Measurements from ENCODE around the gene PPP6R3.

Gene PPP6R3

DNA sequence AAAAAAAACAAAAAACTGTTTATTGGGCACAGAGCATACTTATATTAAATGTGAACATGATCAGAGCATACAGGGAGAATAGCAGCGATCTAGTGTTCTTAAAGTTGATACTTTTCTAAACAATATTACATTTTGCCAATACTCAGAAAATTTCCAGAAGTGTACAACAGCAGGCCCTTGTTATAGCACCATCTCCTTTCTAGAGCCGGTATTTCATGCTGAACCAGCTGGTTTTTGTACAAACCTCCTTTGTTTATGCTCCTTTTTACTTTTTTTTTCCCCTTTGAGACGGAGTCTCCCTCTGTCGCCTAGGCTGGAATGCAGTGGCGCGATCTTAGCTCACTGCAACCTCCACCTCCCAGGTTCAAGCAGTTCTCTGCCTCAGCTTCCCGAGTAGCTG, 90.7 kb downstream of the PPP6R3 start:
- H3K27me3 ChIP-seq (ENCODE audit: insufficient read depth, low read length), result no peaks in the 10 kb centered on the region
- H3K9me2 ChIP-seq (ENCODE audit: low read depth, low read length), result no peaks in the 10 kb centered on the region
- no peak overlapping the region for H3K9ac ChIP-seq (ENCODE audit: low read length)
- H3K4me3 ChIP-seq (ENCODE audit: low read depth, low read length, poor library complexity, severe bottlenecking), result no peak overlapping the region
- H3F3A ChIP-seq (ENCODE audit: insufficient read depth, low read length), result no peaks in the 10 kb centered on the region
- H3K36me3 ChIP-seq (ENCODE audit: insufficient read depth, low read length), result peaks cover 92% of the 10 kb centered on the region
- no peaks in the 10 kb centered on the region for H4K20me1 ChIP-seq (ENCODE audit: insufficient read depth, low read length)
- H3K9me3 ChIP-seq (ENCODE audit: low read length), result no peaks in the 10 kb centered on the region
- no peak overlapping the region for H3K27ac ChIP-seq (ENCODE audit: low read depth, low read length, poor library complexity, severe bottlenecking)
- TF ChIP-seq EZH2 (IDR thresholded peaks at IDR 0.05; ENCODE audit: borderline replicate concordance, low read length) (no peak), CTCF (IDR thresholded peaks at IDR 0.05; ENCODE audit: low read length) (no peak)
- H3K79me2 ChIP-seq (ENCODE audit: insufficient read depth, low read length), result no peaks in the 10 kb centered on the region
- H2AFZ ChIP-seq (ENCODE audit: low read length), result no peak overlapping the region
- H3K4me1 ChIP-seq (ENCODE audit: insufficient read depth, low read length, severe bottlenecking), result no peaks in the 10 kb centered on the region
- H3K4me2 ChIP-seq (ENCODE audit: low read length), result no peak overlapping the region

- no peaks in the 10 kb centered on the region for H3F3A ChIP-seq (ENCODE audit: insufficient read depth, low read length)
- H3K9me2 ChIP-seq (ENCODE audit: low read depth, low read length), result no peaks in the 10 kb centered on the region
- H3K4me2 ChIP-seq (ENCODE audit: low read length), result no peak overlapping the region
- H3K27ac ChIP-seq (ENCODE audit: low read depth, low read length, poor library complexity, severe bottlenecking), result no peak overlapping the region
- H3K36me3 ChIP-seq (ENCODE audit: insufficient read depth, low read length), result peaks cover 92% of the 10 kb centered on the region
- TF ChIP-seq EZH2 (IDR thresholded peaks at IDR 0.05; ENCODE audit: borderline replicate concordance, low read length), result no peak
- TF ChIP-seq CTCF (IDR thresholded peaks at IDR 0.05; ENCODE audit: low read length), result no peak
- no peaks in the 10 kb centered on the region for H3K9me3 ChIP-seq (ENCODE audit: low read length)
- no peaks in the 10 kb centered on the region for H3K27me3 ChIP-seq (ENCODE audit: insufficient read depth, low read length)
- H3K4me1 ChIP-seq (ENCODE audit: insufficient read depth, low read length, severe bottlenecking), result no peaks in the 10 kb centered on the region
- no peaks in the 10 kb centered on the region for H3K79me2 ChIP-seq (ENCODE audit: insufficient read depth, low read length)
- no peaks in the 10 kb centered on the region for H4K20me1 ChIP-seq (ENCODE audit: insufficient read depth, low read length)
- no peak overlapping the region for H2AFZ ChIP-seq (ENCODE audit: low read length)
- H3K4me3 ChIP-seq (ENCODE audit: low read depth, low read length, poor library complexity, severe bottlenecking), result no peak overlapping the region
- H3K9ac ChIP-seq (ENCODE audit: low read length), result no peak overlapping the region
Observed at GRCh38 chr11:68551777-68552176, 91.2 kb downstream of the PPP6R3 start.

DNA sequence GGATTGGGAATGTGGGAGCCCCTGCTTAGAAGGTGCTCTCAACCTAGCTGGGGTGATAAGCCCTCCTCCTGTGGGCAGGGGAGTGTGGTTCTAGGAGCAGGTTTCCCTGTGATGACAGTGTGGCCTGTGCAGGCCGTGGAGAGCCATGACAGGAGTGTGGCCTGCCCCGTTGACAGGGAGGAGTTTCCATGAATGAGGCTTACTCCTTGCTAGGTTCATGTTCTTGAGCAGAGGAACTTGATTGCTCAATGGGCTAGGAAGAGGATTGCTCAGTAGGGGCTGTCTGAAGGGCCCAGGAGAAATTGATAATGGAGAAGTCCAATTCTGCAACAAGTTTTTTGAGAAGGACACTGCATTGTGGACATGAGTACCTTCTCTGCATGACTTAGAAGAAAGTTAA, 92.0 kb downstream of the PPP6R3 start:
- H3K9me3 ChIP-seq (ENCODE audit: low read length), result no peaks in the 10 kb centered on the region
- H3K27me3 ChIP-seq (ENCODE audit: insufficient read depth, low read length), result no peaks in the 10 kb centered on the region
- no peak overlapping the region for H3K9ac ChIP-seq (ENCODE audit: low read length)
- no peak overlapping the region for H2AFZ ChIP-seq (ENCODE audit: low read length)
- no peaks in the 10 kb centered on the region for H3K4me1 ChIP-seq (ENCODE audit: insufficient read depth, low read length, severe bottlenecking)
- TF ChIP-seq EZH2 (IDR thresholded peaks at IDR 0.05; ENCODE audit: borderline replicate concordance, low read length) (no peak), CTCF (IDR thresholded peaks at IDR 0.05; ENCODE audit: low read length) (no peak)
- peaks cover 92% of the 10 kb centered on the region for H3K36me3 ChIP-seq (ENCODE audit: insufficient read depth, low read length)
- H4K20me1 ChIP-seq (ENCODE audit: insufficient read depth, low read length), result no peaks in the 10 kb centered on the region
- H3K4me2 ChIP-seq (ENCODE audit: low read length), result no peak overlapping the region
- no peaks in the 10 kb centered on the region for H3K79me2 ChIP-seq (ENCODE audit: insufficient read depth, low read length)
- H3F3A ChIP-seq (ENCODE audit: insufficient read depth, low read length), result no peaks in the 10 kb centered on the region
- H3K27ac ChIP-seq (ENCODE audit: low read depth, low read length, poor library complexity, severe bottlenecking), result no peak overlapping the region
- no peak overlapping the region for H3K4me3 ChIP-seq (ENCODE audit: low read depth, low read length, poor library complexity, severe bottlenecking)
- no peaks in the 10 kb centered on the region for H3K9me2 ChIP-seq (ENCODE audit: low read depth, low read length)

All from OCI-LY1 (cell line).